ENCODE results near the gene EML3. TPM values are rescaled to one million over a fixed set of nuclear protein-coding genes. Genes with fewer than 3 reads are reported as not detected.

The EML3 gene
- polyA plus RNA-seq, 1 donor (not counting 4 experiments of a cell fraction or from before 2014, with no cell fraction given), result 13.6 TPM

- no peak overlapping the region for H3K4me3 ChIP-seq (ENCODE audit: control insufficient read depth in 2 of 3, extremely low read depth in 1 of 3, insufficient read depth in 2 of 3, low read depth in 1 of 3, low read length in 3 of 3)
- no peaks in the 10 kb centered on the region for H3K27me3 ChIP-seq (ENCODE audit: control insufficient read depth, extremely low read depth, insufficient read depth, low read length)
- no peaks in the 10 kb centered on the region for H4K20me1 ChIP-seq (ENCODE audit: control insufficient read depth, extremely low read depth, insufficient read depth, low read length)
Observed at GRCh38 chr11:62622476-62623089, 10.0 kb upstream of the EML3 start.

GRCh38 chr11:62621567-62622470 lies 9.2 kb upstream of the EML3 start, which contains the start of gene B3GAT3:
B3GAT3 (minus strand) TSS chr11:62621986; CDS start chr11:62621947, 39 bp downstream.
- no peak for TF ChIP-seq EZH2 (IDR thresholded peaks at IDR 0.05; ENCODE audit: low read length)
- TF ChIP-seq CTCF (optimal IDR thresholded peaks at IDR 0.05 in 1 of 3, IDR thresholded peaks at IDR 0.05 in 1 of 3, conservative IDR thresholded peaks at IDR 0.05 in 1 of 3; ENCODE audit: extremely low read depth in 1 of 3, insufficient read depth in 2 of 3, low read length in 3 of 3), result no peak
- DNase-seq (ENCODE audit: low read depth, low spot score) (peak; percentile 95), FAIRE-seq (no peak)
- dilution Hi-C loops (cut with MboI; ENCODE audit: extremely low pct_ligation_motif_present, low sequenced_read_pairs), result no loop called here
- Histone ChIP-seq H3K4me1 (ENCODE audit: control insufficient read depth, extremely low read depth, insufficient read depth, low read length) (peaks cover 25% of the 10 kb centered on the region), H3K9me3 (ENCODE audit: control insufficient read depth, low read depth, low read length) (no peaks in the 10 kb centered on the region), H4K20me1 (ENCODE audit: control insufficient read depth, extremely low read depth, insufficient read depth, low read length) (no peaks in the 10 kb centered on the region), H3K27me3 (ENCODE audit: control insufficient read depth, extremely low read depth, insufficient read depth, low read length) (no peaks in the 10 kb centered on the region), H3K79me2 (ENCODE audit: control insufficient read depth, insufficient read depth, low read length) (no peaks in the 10 kb centered on the region), H2AFZ (ENCODE audit: control insufficient read depth, low read length) (peak within 1 kb of the TSS; percentile 36), H3K4me2 (ENCODE audit: control insufficient read depth, extremely low read depth, insufficient read depth, low read depth, low read length) (peak within 1 kb of the TSS; percentile 86), H3K4me3 (ENCODE audit: control insufficient read depth in 2 of 3, extremely low read depth in 1 of 3, insufficient read depth in 2 of 3, low read depth in 1 of 3, low read length in 3 of 3) (peak within 1 kb of the TSS; percentile 58 to 92 (median 83)), H3K9me1 (ENCODE audit: control insufficient read depth, extremely low read depth, insufficient read depth, low read length) (no peaks in the 10 kb centered on the region), H3K27ac (ENCODE audit: control insufficient read depth, insufficient read depth, low read length) (peak within 1 kb of the TSS; percentile 95), H3K9ac (ENCODE audit: control insufficient read depth, extremely low read depth, insufficient read depth, low read length) (peak within 1 kb of the TSS; percentile 85), H3K36me3 (ENCODE audit: control insufficient read depth in 2 of 2, extremely low read depth in 1 of 2, insufficient read depth in 2 of 2, low read length in 2 of 2) (peaks cover 14 to 25% of the 10 kb centered on the region in 2 experiments)

More at GRCh38 chr11:62622476-62623089, 10.0 kb upstream of the EML3 start:
- peak overlapping the region; percentile 36 for H2AFZ ChIP-seq (ENCODE audit: control insufficient read depth, low read length)
- peaks cover 25% of the 10 kb centered on the region for H3K4me1 ChIP-seq (ENCODE audit: control insufficient read depth, extremely low read depth, insufficient read depth, low read length)
- dilution Hi-C loops (cut with MboI; ENCODE audit: extremely low pct_ligation_motif_present, low sequenced_read_pairs), result no loop called here
- H3K9me1 ChIP-seq (ENCODE audit: control insufficient read depth, extremely low read depth, insufficient read depth, low read length), result no peaks in the 10 kb centered on the region
- TF ChIP-seq EZH2 (IDR thresholded peaks at IDR 0.05; ENCODE audit: low read length) (no peak), CTCF (optimal IDR thresholded peaks at IDR 0.05 in 1 of 3, IDR thresholded peaks at IDR 0.05 in 1 of 3, conservative IDR thresholded peaks at IDR 0.05 in 1 of 3; ENCODE audit: extremely low read depth in 1 of 3, insufficient read depth in 2 of 3, low read length in 3 of 3) (no peak)
- peak overlapping the region; percentile 95 for H3K27ac ChIP-seq (ENCODE audit: control insufficient read depth, insufficient read depth, low read length)
- H3K36me3 ChIP-seq (ENCODE audit: control insufficient read depth in 2 of 2, extremely low read depth in 1 of 2, insufficient read depth in 2 of 2, low read length in 2 of 2), result peaks cover 16 to 25% of the 10 kb centered on the region in 2 experiments
- H3K79me2 ChIP-seq (ENCODE audit: control insufficient read depth, insufficient read depth, low read length), result no peaks in the 10 kb centered on the region
- peak overlapping the region; percentile 85 for H3K9ac ChIP-seq (ENCODE audit: control insufficient read depth, extremely low read depth, insufficient read depth, low read length)
- H3K9me3 ChIP-seq (ENCODE audit: control insufficient read depth, low read depth, low read length), result no peaks in the 10 kb centered on the region
- FAIRE-seq, result no peak
- DNase-seq (ENCODE audit: low read depth, low spot score), result no peak
- H3K4me2 ChIP-seq (ENCODE audit: control insufficient read depth, extremely low read depth, insufficient read depth, low read depth, low read length), result peak overlapping the region; percentile 50

Measured in keratinocyte (primary cell).